ENCODE data around the gene RGL4. TPM values are rescaled to one million over a fixed set of nuclear protein-coding genes. Genes with fewer than 3 reads are reported as not detected.

RGL4 gene
- total RNA-seq, 1 donor from 2014 or later = 1.9 TPM

GRCh38 chr22:23744485-23744884 lies 53.7 kb downstream of the RGL4 start:
- no peaks in the 10 kb centered on the region for H3K27me3 ChIP-seq (ENCODE audit: low read depth)
- intact Hi-C loops (cut with DNase I) = no loop called here
- H3K36me3 ChIP-seq = peaks cover 32% of the 10 kb centered on the region
- H3K9me3 ChIP-seq = no peaks in the 10 kb centered on the region
- ATAC-seq (no peak), DNase-seq (no peak)
- H3K27ac ChIP-seq = no peak overlapping the region
- no peaks in the 10 kb centered on the region for H3K4me1 ChIP-seq
- H3K4me3 ChIP-seq = no peak overlapping the region
- TF ChIP-seq CTCF (IDR thresholded peaks at IDR 0.05) = no peak

DNA sequence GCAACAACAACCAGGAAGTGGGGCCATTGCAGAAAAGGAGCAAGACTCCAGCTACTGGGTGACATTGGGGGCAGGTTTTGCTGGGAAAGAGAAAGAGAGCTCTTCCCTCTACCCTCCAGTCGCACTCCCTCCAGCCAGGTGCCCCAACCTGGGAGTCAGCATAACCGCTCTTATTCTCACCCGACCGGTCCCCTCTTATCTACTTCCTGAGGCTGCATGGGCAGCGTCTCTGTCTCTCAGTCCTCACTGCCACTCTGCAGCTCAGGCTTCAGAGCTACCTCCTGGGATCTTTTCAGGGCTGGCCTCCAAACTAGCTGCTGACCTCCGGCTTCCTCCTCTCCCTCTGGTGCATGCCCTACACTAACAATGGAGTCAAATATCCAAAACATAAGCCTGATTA lies 55.0 kb downstream of the RGL4 start:
- no peak overlapping the region for H3K4me3 ChIP-seq
- ATAC-seq (no peak), DNase-seq (no peak)
- no peak overlapping the region for H3K27ac ChIP-seq
- no peak for TF ChIP-seq CTCF (IDR thresholded peaks at IDR 0.05)
- intact Hi-C loops (cut with DNase I) = no loop called here
- H3K36me3 ChIP-seq = peaks cover 32% of the 10 kb centered on the region
- peaks cover 8% of the 10 kb centered on the region for H3K4me1 ChIP-seq
- H3K27me3 ChIP-seq (ENCODE audit: low read depth) = no peaks in the 10 kb centered on the region
- no peaks in the 10 kb centered on the region for H3K9me3 ChIP-seq

Other genes starting within 250 kb of the RGL4 start
- not detected for gene IGLL1, start 110.7 kb upstream of the RGL4 start, total RNA-seq
- gene DRICH1, start 58.7 kb upstream of the RGL4 start, total RNA-seq = 1.6 TPM
- gene ZNF70, start 60.1 kb downstream of the RGL4 start, total RNA-seq = 5.7 TPM
- gene VPREB3, start 63.4 kb downstream of the RGL4 start, total RNA-seq = not detected
- gene C22orf15, start 72.0 kb downstream of the RGL4 start, total RNA-seq = 5.9 TPM
- gene CHCHD10, start 77.0 kb downstream of the RGL4 start, total RNA-seq = 114 TPM
- 1.9 TPM for gene MMP11, start 81.8 kb downstream of the RGL4 start, total RNA-seq
- 61.3 TPM for gene SMARCB1, start 96.0 kb downstream of the RGL4 start, total RNA-seq
- gene DERL3, start 148.0 kb downstream of the RGL4 start, total RNA-seq = 5.8 TPM
- 12.7 TPM for gene SLC2A11, start 166.9 kb downstream of the RGL4 start, total RNA-seq
- 231 TPM for gene MIF, start 203.4 kb downstream of the RGL4 start, total RNA-seq

All from lower lobe of right lung (tissue), 2 donors.